ENCODE data around the gene CTXN2. TPM values are rescaled to one million over a fixed set of nuclear protein-coding genes. Genes with fewer than 3 reads are reported as not detected.

Gene CTXN2
- total RNA-seq = not detected
- long read RNA-seq = 0 reads

- intact Hi-C loops (cut with DNase I, micrococcal nuclease) = no loop called here
- DNase-seq (peak in 1 of 2 donors; percentile 8), ATAC-seq (peak; percentile 75)
These were observed at the start of gene CTXN2 for GRCh38 chr15:48191574-48192225. CTXN2 (plus strand) TSS chr15:48191665; CDS start chr15:48201301, 9,636 bp downstream.

GRCh38 chr15:48143856-48144255, 47.6 kb upstream of the CTXN2 start:
- no peak for ATAC-seq
- no peak for DNase-seq
- intact Hi-C loops (cut with DNase I, micrococcal nuclease) = no loop called here

- intact Hi-C loops (cut with DNase I, micrococcal nuclease) = no loop called here
- ATAC-seq (no peak), DNase-seq (no peak)
These were observed 46.6 kb upstream of the CTXN2 start for GRCh38 chr15:48144889-48145288.

- no peak for ATAC-seq
- intact Hi-C loops (cut with DNase I, micrococcal nuclease) = no loop called here
These were observed 45.5 kb upstream of the CTXN2 start for GRCh38 chr15:48145923-48146322.

GRCh38 chr15:48147358-48147757, 44.1 kb upstream of the CTXN2 start:
- no peak for DNase-seq
- no peak for ATAC-seq
- intact Hi-C loops (cut with DNase I, micrococcal nuclease) = no loop called here

More at GRCh38 chr15:48145923-48146322, 45.5 kb upstream of the CTXN2 start:
- DNase-seq = no peak

GRCh38 chr15:48149858-48150257, 41.6 kb upstream of the CTXN2 start:
- DNase-seq = no peak
- no peak for ATAC-seq
- intact Hi-C loops (cut with DNase I, micrococcal nuclease) = no loop called here

- DNase-seq (no peak), ATAC-seq (no peak)
- intact Hi-C loops (cut with DNase I, micrococcal nuclease) = no loop called here
These were observed 37.9 kb upstream of the CTXN2 start for GRCh38 chr15:48153526-48153925.

- ATAC-seq (no peak), DNase-seq (no peak)
- intact Hi-C loops (cut with DNase I, micrococcal nuclease) = no loop called here
These were observed 22.8 kb upstream of the CTXN2 start for GRCh38 chr15:48168616-48169015.

GRCh38 chr15:48170981-48171380, 20.5 kb upstream of the CTXN2 start:
- no peak for DNase-seq
- intact Hi-C loops (cut with DNase I, micrococcal nuclease) = no loop called here
- no peak for ATAC-seq

- ATAC-seq (no peak), DNase-seq (no peak)
- intact Hi-C loops (cut with DNase I, micrococcal nuclease) = no loop called here
These were observed 16.3 kb upstream of the CTXN2 start for GRCh38 chr15:48175126-48175525.

GRCh38 chr15:48176112-48176511, 15.4 kb upstream of the CTXN2 start:
- intact Hi-C loops (cut with DNase I, micrococcal nuclease) = no loop called here
- ATAC-seq (no peak), DNase-seq (no peak)

- no peak for ATAC-seq
- intact Hi-C loops (cut with DNase I, micrococcal nuclease) = no loop called here
- no peak for DNase-seq
These were observed 14.5 kb upstream of the CTXN2 start for GRCh38 chr15:48176957-48177356.

GRCh38 chr15:48177383-48177765, 14.1 kb upstream of the CTXN2 start:
- intact Hi-C loops (cut with DNase I, micrococcal nuclease) = no loop called here
- no peak for DNase-seq
- ATAC-seq = peak; percentile 81

GRCh38 chr15:48177766-48178647, 13.5 kb upstream of the CTXN2 start, which contains the start of gene MYEF2:
MYEF2 (minus strand) TSS chr15:48178295; CDS start chr15:48178237, 58 bp downstream.
- DNase-seq (peak; percentile 66 to 79), ATAC-seq (peak; percentile 90)
- intact Hi-C loops (cut with DNase I, micrococcal nuclease) = no loop called here

GRCh38 chr15:48178648-48178931, 12.9 kb upstream of the CTXN2 start:
- DNase-seq (no peak), ATAC-seq (no peak)
- intact Hi-C loops (cut with DNase I, micrococcal nuclease) = no loop called here

- no peak for ATAC-seq
- no peak for DNase-seq
- intact Hi-C loops (cut with DNase I, micrococcal nuclease) = no loop called here
These were observed 8.7 kb upstream of the CTXN2 start for GRCh38 chr15:48182749-48183148.

- ATAC-seq (no peak), DNase-seq (no peak)
- intact Hi-C loops (cut with DNase I, micrococcal nuclease) = no loop called here
These were observed 5.9 kb upstream of the CTXN2 start for GRCh38 chr15:48185529-48185928.

GRCh38 chr15:48186271-48186670, 5.2 kb upstream of the CTXN2 start:
- intact Hi-C loops (cut with DNase I, micrococcal nuclease) = no loop called here
- ATAC-seq (no peak), DNase-seq (no peak)

GRCh38 chr15:48190932-48191573, 412 bp upstream of the CTXN2 start:
- peak; percentile 91 for ATAC-seq
- DNase-seq = peak; percentile 55 to 89
- intact Hi-C loops (cut with DNase I, micrococcal nuclease) = no loop called here

- DNase-seq (no peak), ATAC-seq (no peak)
- intact Hi-C loops (cut with DNase I, micrococcal nuclease) = no loop called here
These were observed 10.6 kb downstream of the CTXN2 start for GRCh38 chr15:48202068-48202467.

All from left colon (tissue), 2 donors.